Measurements from ENCODE around the gene FCGR1A.
"Not testable (repeated sequence)": the region's sequence is repeated elsewhere in the genome, so short reads cannot be mapped to it uniquely, and the experiment has no call there.

The FCGR1A gene

GRCh38 chr1:149782600-149782999 is at the start of gene FCGR1A:
FCGR1A (plus strand) TSS chr1:149782694; CDS start chr1:149782744, 50 bp downstream.
- not testable (repeated sequence) for DNase-seq (ENCODE audit: low read depth in 2 of 2)

GRCh38 chr1:149732781-149733180 is 49.7 kb upstream of the FCGR1A start:
- not testable (repeated sequence) for DNase-seq (ENCODE audit: low read depth in 2 of 2)

GRCh38 chr1:149734692-149735091 is 47.8 kb upstream of the FCGR1A start:
- DNase-seq (ENCODE audit: low read depth in 2 of 2): not testable (repeated sequence)

GRCh38 chr1:149740148-149740581 is 42.3 kb upstream of the FCGR1A start:
- DNase-seq (ENCODE audit: low read depth in 2 of 2): peak; percentile 47 to 55

GRCh38 chr1:149740590-149741230 is 41.8 kb upstream of the FCGR1A start:
- not testable (repeated sequence) for DNase-seq (ENCODE audit: low read depth in 2 of 2)

GRCh38 chr1:149741914-149742313 is 40.6 kb upstream of the FCGR1A start:
- DNase-seq (ENCODE audit: low read depth in 2 of 2): not testable (repeated sequence)

- not testable (repeated sequence) for DNase-seq (ENCODE audit: low read depth in 2 of 2)
Measured at GRCh38 chr1:149746463-149747356, 35.8 kb upstream of the FCGR1A start.

GRCh38 chr1:149747359-149748143 is 34.9 kb upstream of the FCGR1A start:
- not testable (repeated sequence) for DNase-seq (ENCODE audit: low read depth in 2 of 2)

- not testable (repeated sequence) for DNase-seq (ENCODE audit: low read depth in 2 of 2)
Measured at GRCh38 chr1:149748144-149748500, 34.4 kb upstream of the FCGR1A start.

GRCh38 chr1:149750562-149750961 is 31.9 kb upstream of the FCGR1A start:
- not testable (repeated sequence) for DNase-seq (ENCODE audit: low read depth in 2 of 2)

GRCh38 chr1:149752186-149752585 is 30.3 kb upstream of the FCGR1A start:
- DNase-seq (ENCODE audit: low read depth in 2 of 2): not testable (repeated sequence)

- not testable (repeated sequence) for DNase-seq (ENCODE audit: low read depth in 2 of 2)
Measured at GRCh38 chr1:149753466-149753865, 29.0 kb upstream of the FCGR1A start.

- not testable (repeated sequence) for DNase-seq (ENCODE audit: low read depth in 2 of 2)
Measured at GRCh38 chr1:149755294-149755693, 27.2 kb upstream of the FCGR1A start.

GRCh38 chr1:149762294-149762693 is 20.2 kb upstream of the FCGR1A start:
- DNase-seq (ENCODE audit: low read depth in 2 of 2): not testable (repeated sequence)

- DNase-seq (ENCODE audit: low read depth in 2 of 2): not testable (repeated sequence)
Measured at GRCh38 chr1:149764087-149764800, 18.2 kb upstream of the FCGR1A start.

- not testable (repeated sequence) for DNase-seq (ENCODE audit: low read depth in 2 of 2)
Measured at GRCh38 chr1:149766241-149766640, 16.3 kb upstream of the FCGR1A start.

GRCh38 chr1:149769216-149769615 is 13.3 kb upstream of the FCGR1A start:
- not testable (repeated sequence) for DNase-seq (ENCODE audit: low read depth in 2 of 2)

GRCh38 chr1:149770661-149771060 is 11.8 kb upstream of the FCGR1A start:
- DNase-seq (ENCODE audit: low read depth in 2 of 2): not testable (repeated sequence)

GRCh38 chr1:149771653-149772425 is 10.7 kb upstream of the FCGR1A start:
- DNase-seq (ENCODE audit: low read depth in 2 of 2): not testable (repeated sequence)

GRCh38 chr1:149775510-149776147 is 6.9 kb upstream of the FCGR1A start:
- not testable (repeated sequence) for DNase-seq (ENCODE audit: low read depth in 2 of 2)
